ENCODE data around the gene PLEKHA5.
"Not testable (repeated sequence)": the region's sequence is repeated elsewhere in the genome, so short reads cannot be mapped to it uniquely, and the experiment has no call there.

Gene PLEKHA5

GRCh38 chr12:19285793-19286448 is 156.4 kb downstream of the PLEKHA5 start:
- no peak for DNase-seq

- DNase-seq, result no peak
These were observed 157.8 kb downstream of the PLEKHA5 start for GRCh38 chr12:19287302-19287701.

GRCh38 chr12:19288161-19288560 is 158.6 kb downstream of the PLEKHA5 start:
- no peak for DNase-seq

- DNase-seq, result no peak
These were observed 159.2 kb downstream of the PLEKHA5 start for GRCh38 chr12:19288603-19289244.

- DNase-seq, result no peak
These were observed 169.5 kb downstream of the PLEKHA5 start for GRCh38 chr12:19298836-19299605.

GRCh38 chr12:19299765-19300164 is 170.2 kb downstream of the PLEKHA5 start:
- no peak for DNase-seq

GRCh38 chr12:19301223-19301622 is 171.7 kb downstream of the PLEKHA5 start:
- DNase-seq, result no peak

GRCh38 chr12:19301688-19302087 is 172.2 kb downstream of the PLEKHA5 start:
- DNase-seq, result no peak

- no peak for DNase-seq
These were observed 172.6 kb downstream of the PLEKHA5 start for GRCh38 chr12:19302100-19302640.

- DNase-seq, result no peak
These were observed 174.0 kb downstream of the PLEKHA5 start for GRCh38 chr12:19303496-19303895.

GRCh38 chr12:19304149-19304750 is 174.7 kb downstream of the PLEKHA5 start:
- no peak for DNase-seq

- not testable (repeated sequence) for DNase-seq
These were observed 176.1 kb downstream of the PLEKHA5 start for GRCh38 chr12:19305621-19306020.

- DNase-seq, result no peak
These were observed 176.8 kb downstream of the PLEKHA5 start for GRCh38 chr12:19306366-19306765.

GRCh38 chr12:19307451-19307850 is 177.9 kb downstream of the PLEKHA5 start:
- no peak for DNase-seq

- DNase-seq, result no peak
These were observed 181.6 kb downstream of the PLEKHA5 start for GRCh38 chr12:19311165-19311564.

GRCh38 chr12:19312637-19313036 is 183.1 kb downstream of the PLEKHA5 start:
- DNase-seq, result no peak

- DNase-seq, result no peak
These were observed 186.9 kb downstream of the PLEKHA5 start for GRCh38 chr12:19316425-19316824.

- DNase-seq, result no peak
These were observed 192.8 kb downstream of the PLEKHA5 start for GRCh38 chr12:19322376-19322775.

GRCh38 chr12:19323805-19324204 is 194.3 kb downstream of the PLEKHA5 start:
- DNase-seq, result no peak

GRCh38 chr12:19326102-19326501 is 196.6 kb downstream of the PLEKHA5 start:
- no peak for DNase-seq

- no peak for DNase-seq
These were observed 202.7 kb downstream of the PLEKHA5 start for GRCh38 chr12:19332196-19332595.

GRCh38 chr12:19338405-19338804 is 208.9 kb downstream of the PLEKHA5 start:
- no peak for DNase-seq

- not testable (repeated sequence) for DNase-seq
These were observed 221.3 kb downstream of the PLEKHA5 start for GRCh38 chr12:19350850-19351249.
